ENCODE results near the gene TCF4. TPM values are rescaled to one million over a fixed set of nuclear protein-coding genes. Genes with fewer than 3 reads are reported as not detected.

TCF4 gene
- polyA plus RNA-seq, 1 experiment: 47.3 TPM

GRCh38 chr18:55547705-55548056 is 40.3 kb downstream of the TCF4 start:
- ChIA-PET CTCF (no interaction called here), POLR2A (no interaction called here)
- Histone ChIP-seq H3K4me3 (ENCODE audit: low read depth, low read length) (no peak overlapping the region), H3K9me3 (ENCODE audit: control insufficient read depth, insufficient read depth, low read length) (no peaks in the 10 kb centered on the region), H3K27me3 (ENCODE audit: control insufficient read depth, insufficient read depth, low read length) (no peaks in the 10 kb centered on the region), H3K27ac (ENCODE audit: low read depth, low read length) (no peak overlapping the region)
- TF ChIP-seq CTCF (IDR thresholded peaks at IDR 0.05; ENCODE audit: low read depth, low read length): no peak
- no peak for DNase-seq (ENCODE audit: low read depth, low spot score)

GRCh38 chr18:55546851-55547704 is 40.9 kb downstream of the TCF4 start:
- ChIA-PET CTCF (interaction anchor here (1.0 to 1.3 kb wide), 2 partner anchors 132 to 204 kb away, joined by 3 to 5 read pairs; no protein-coding TSS in a partner anchor), POLR2A (no interaction called here)
- H3K4me3 ChIP-seq (ENCODE audit: low read depth, low read length): peak overlapping the region; percentile 50
- no peaks in the 10 kb centered on the region for H3K27me3 ChIP-seq (ENCODE audit: control insufficient read depth, insufficient read depth, low read length)
- peak overlapping the region; percentile 47 for H3K27ac ChIP-seq (ENCODE audit: low read depth, low read length)
- DNase-seq (ENCODE audit: low read depth, low spot score): peak; percentile 39
- TF ChIP-seq CTCF (IDR thresholded peaks at IDR 0.05; ENCODE audit: low read depth, low read length): no peak
- H3K9me3 ChIP-seq (ENCODE audit: control insufficient read depth, insufficient read depth, low read length): no peaks in the 10 kb centered on the region

GRCh38 chr18:55544014-55544413 is 44.0 kb downstream of the TCF4 start:
- Histone ChIP-seq H3K27me3 (ENCODE audit: control insufficient read depth, insufficient read depth, low read length) (no peaks in the 10 kb centered on the region), H3K27ac (ENCODE audit: low read depth, low read length) (no peak overlapping the region), H3K4me3 (ENCODE audit: low read depth, low read length) (no peak overlapping the region), H3K9me3 (ENCODE audit: control insufficient read depth, insufficient read depth, low read length) (no peaks in the 10 kb centered on the region)
- POLR2A ChIA-PET: no interaction called here
- no peak for TF ChIP-seq CTCF (IDR thresholded peaks at IDR 0.05; ENCODE audit: low read depth, low read length)
- DNase-seq (ENCODE audit: low read depth, low spot score): no peak
- CTCF ChIA-PET: no interaction called here

GRCh38 chr18:55543130-55543704 is 44.8 kb downstream of the TCF4 start:
- no peak overlapping the region for H3K27ac ChIP-seq (ENCODE audit: low read depth, low read length)

More at GRCh38 chr18:55543130-55543704, 44.8 kb downstream of the TCF4 start:
- no peak for DNase-seq (ENCODE audit: low read depth, low spot score)
- TF ChIP-seq CTCF (IDR thresholded peaks at IDR 0.05; ENCODE audit: low read depth, low read length): no peak
- H3K9me3 ChIP-seq (ENCODE audit: control insufficient read depth, insufficient read depth, low read length): no peaks in the 10 kb centered on the region
- H3K27me3 ChIP-seq (ENCODE audit: control insufficient read depth, insufficient read depth, low read length): no peaks in the 10 kb centered on the region
- ChIA-PET POLR2A (no interaction called here), CTCF (no interaction called here)
- H3K4me3 ChIP-seq (ENCODE audit: low read depth, low read length): no peak overlapping the region

Measured in AG04450 (cell line).